Testis (tissue), 2 donors: Measurements from ENCODE around the gene CEACAM6.

ENCODE experiments used
- CTCF ChIP-seq, 3 experiments: fragments of 450-650 bp in 2 of 3; fragments of 200-600 bp in 1 of 3; sonication (generic) in 1 of 3; IDR thresholded peaks; one replicate each; pipeline ENCODE4 v1.5.1; 2016 to 2019; ENCODE audit warnings: antibody characterized with exemption in 3 of 3, mild to moderate bottlenecking in 2 of 3, moderate library complexity in 1 of 3
- POLR2A ChIP-seq: fragments of 450-650 bp; IDR thresholded peaks from one replicate; pipeline ENCODE4 v1.6.1; 2017; ENCODE audit warnings: antibody characterized with exemption, mild to moderate bottlenecking, moderate library complexity

GRCh38 chr19:41807176-41807575, 51.8 kb downstream of the CEACAM6 start:
- TF ChIP-seq CTCF (IDR thresholded peaks at IDR 0.05) (no peak), POLR2A (no peak)
